ENCODE results near the gene RIOK2. TPM values are rescaled to one million over a fixed set of nuclear protein-coding genes. Genes with fewer than 3 reads are reported as not detected.

Gene RIOK2
- polyA plus RNA-seq, 1 of the 3 experiments (the other 2 are of a cell fraction) = 5.9 TPM

DNA sequence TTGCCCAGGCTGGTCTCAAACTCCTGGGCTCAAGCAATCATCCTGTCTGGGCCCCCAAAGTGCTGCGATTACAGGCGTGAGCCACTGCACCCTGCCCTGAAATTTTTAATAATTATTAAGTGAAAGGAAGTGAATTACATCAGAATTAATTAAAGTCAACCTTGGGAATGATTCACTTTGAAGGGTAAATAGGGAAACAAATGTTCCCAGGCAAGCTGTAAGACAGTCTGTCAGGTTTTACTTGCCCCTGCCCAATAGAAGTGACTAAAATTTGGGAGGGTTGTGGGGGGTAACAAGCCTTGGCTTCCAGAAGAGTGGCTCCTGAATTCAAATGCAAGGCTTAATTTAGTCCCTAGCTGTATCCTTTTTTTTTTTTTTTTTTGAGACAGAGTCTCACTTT lies 39.3 kb downstream of the RIOK2 start:
- Histone ChIP-seq H3K9me3 (no peaks in the 10 kb centered on the region), H3K9me2 (no peaks in the 10 kb centered on the region), H3K4me2 (no peak overlapping the region), H3K27me3 (ENCODE audit: insufficient read depth) (no peaks in the 10 kb centered on the region), H2AFZ (ENCODE audit: low read depth) (no peak overlapping the region), H4K20me1 (ENCODE audit: insufficient read depth) (no peaks in the 10 kb centered on the region), H3K27ac (ENCODE audit: low read depth in 2 of 2, low read length in 1 of 2) (no peak overlapping the region), H3F3A (replicated peaks; ENCODE audit: insufficient read depth) (no peaks in the 10 kb centered on the region), H3K9ac (no peak overlapping the region), H3K36me3 (replicated peaks in 1 of 2; ENCODE audit: control insufficient read depth in 1 of 2, insufficient read depth in 2 of 2, low read length in 1 of 2) (no peaks in the 10 kb centered on the region), H3K4me3 (ENCODE audit: low read depth in 2 of 2, low read length in 1 of 2) (no peak overlapping the region), H3K79me2 (ENCODE audit: insufficient read depth) (no peaks in the 10 kb centered on the region), H3K4me1 (ENCODE audit: control insufficient read depth in 1 of 2, insufficient read depth in 2 of 2, low read depth in 1 of 2, low read length in 1 of 2) (peaks cover 0 to 3% of the 10 kb centered on the region in 2 experiments; a peak in 2 of 4 replicates)
- ChIA-PET CTCF (interaction anchor here (1.2 to 3.4 kb wide), 4 partner anchors 20 to 391 kb away, joined by 6 to 30 read pairs (median 10); no protein-coding TSS in a partner anchor), POLR2A (no interaction called here)
- 90% methylated on average over 2 of the region's 2 CpGs for WGBS (ENCODE audit: low lambda C conversion rate)
- DNase-seq = no peak
- TF ChIP-seq EZH2phosphoT487 (IDR thresholded peaks at IDR 0.05; ENCODE audit: borderline replicate concordance, low read depth) = no peak
- TF ChIP-seq RCOR1 (IDR thresholded peaks at IDR 0.05; ENCODE audit: low read length) = no peak
- TF ChIP-seq SMC3 (IDR thresholded peaks at IDR 0.05; ENCODE audit: low read depth, low read length) = no peak
- TF ChIP-seq, protein P1, sequence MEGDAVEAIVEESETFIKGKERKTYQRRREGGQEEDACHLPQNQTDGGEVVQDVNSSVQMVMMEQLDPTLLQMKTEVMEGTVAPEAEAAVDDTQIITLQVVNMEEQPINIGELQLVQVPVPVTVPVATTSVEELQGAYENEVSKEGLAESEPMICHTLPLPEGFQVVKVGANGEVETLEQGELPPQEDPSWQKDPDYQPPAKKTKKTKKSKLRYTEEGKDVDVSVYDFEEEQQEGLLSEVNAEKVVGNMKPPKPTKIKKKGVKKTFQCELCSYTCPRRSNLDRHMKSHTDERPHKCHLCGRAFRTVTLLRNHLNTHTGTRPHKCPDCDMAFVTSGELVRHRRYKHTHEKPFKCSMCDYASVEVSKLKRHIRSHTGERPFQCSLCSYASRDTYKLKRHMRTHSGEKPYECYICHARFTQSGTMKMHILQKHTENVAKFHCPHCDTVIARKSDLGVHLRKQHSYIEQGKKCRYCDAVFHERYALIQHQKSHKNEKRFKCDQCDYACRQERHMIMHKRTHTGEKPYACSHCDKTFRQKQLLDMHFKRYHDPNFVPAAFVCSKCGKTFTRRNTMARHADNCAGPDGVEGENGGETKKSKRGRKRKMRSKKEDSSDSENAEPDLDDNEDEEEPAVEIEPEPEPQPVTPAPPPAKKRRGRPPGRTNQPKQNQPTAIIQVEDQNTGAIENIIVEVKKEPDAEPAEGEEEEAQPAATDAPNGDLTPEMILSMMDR (IDR thresholded peaks at IDR 0.05) = no peak
- TF ChIP-seq, protein P2, sequence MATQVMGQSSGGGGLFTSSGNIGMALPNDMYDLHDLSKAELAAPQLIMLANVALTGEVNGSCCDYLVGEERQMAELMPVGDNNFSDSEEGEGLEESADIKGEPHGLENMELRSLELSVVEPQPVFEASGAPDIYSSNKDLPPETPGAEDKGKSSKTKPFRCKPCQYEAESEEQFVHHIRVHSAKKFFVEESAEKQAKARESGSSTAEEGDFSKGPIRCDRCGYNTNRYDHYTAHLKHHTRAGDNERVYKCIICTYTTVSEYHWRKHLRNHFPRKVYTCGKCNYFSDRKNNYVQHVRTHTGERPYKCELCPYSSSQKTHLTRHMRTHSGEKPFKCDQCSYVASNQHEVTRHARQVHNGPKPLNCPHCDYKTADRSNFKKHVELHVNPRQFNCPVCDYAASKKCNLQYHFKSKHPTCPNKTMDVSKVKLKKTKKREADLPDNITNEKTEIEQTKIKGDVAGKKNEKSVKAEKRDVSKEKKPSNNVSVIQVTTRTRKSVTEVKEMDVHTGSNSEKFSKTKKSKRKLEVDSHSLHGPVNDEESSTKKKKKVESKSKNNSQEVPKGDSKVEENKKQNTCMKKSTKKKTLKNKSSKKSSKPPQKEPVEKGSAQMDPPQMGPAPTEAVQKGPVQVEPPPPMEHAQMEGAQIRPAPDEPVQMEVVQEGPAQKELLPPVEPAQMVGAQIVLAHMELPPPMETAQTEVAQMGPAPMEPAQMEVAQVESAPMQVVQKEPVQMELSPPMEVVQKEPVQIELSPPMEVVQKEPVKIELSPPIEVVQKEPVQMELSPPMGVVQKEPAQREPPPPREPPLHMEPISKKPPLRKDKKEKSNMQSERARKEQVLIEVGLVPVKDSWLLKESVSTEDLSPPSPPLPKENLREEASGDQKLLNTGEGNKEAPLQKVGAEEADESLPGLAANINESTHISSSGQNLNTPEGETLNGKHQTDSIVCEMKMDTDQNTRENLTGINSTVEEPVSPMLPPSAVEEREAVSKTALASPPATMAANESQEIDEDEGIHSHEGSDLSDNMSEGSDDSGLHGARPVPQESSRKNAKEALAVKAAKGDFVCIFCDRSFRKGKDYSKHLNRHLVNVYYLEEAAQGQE (IDR thresholded peaks at IDR 0.05; ENCODE audit: low read depth, low read length) = no peak
- TF ChIP-seq FOXJ3 (CRISPR knock-in tag; IDR thresholded peaks at IDR 0.05) = no peak

DNA sequence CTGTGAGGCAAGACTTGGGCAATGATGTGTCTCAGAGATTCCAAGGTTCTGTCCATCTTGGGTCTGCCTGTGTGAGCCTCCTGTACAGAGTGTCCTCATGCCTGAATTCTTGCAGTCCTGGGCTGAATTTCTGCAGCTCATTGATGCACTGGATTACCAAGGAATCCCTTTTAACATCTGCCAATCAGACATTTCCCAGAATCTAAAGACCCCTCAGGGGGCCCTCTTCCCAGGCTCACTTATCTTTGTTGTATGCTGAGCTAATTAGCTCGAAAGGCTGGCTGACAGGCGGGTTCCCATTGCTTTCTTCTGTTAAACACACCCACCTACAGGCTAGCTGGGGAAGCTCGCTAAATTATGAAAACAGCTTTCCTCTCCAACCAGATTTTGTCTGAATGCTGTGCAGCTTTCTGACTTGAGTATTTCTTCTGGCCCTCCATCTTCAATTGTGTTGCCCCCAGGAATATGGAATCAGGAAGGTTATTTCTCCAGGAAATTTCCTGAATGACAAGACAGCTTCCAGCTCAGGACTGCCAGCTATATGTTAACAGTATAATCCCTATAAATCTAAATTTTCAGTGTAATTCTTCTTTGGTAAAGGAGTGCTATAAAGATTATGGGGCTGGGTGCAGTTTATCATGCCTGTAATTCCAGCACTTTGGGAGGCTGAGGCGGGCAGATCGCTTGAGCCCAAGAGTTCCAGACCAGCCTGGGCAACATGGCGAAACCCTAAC lies 40.4 kb downstream of the RIOK2 start, which contains the start of gene LIX1:
Gene LIX1 (minus strand): TSS at position 91 of the 734 bp plus-strand sequence. CDS start 35 bp downstream, at position 56.
- H3K4me1 ChIP-seq (ENCODE audit: control insufficient read depth in 1 of 2, insufficient read depth in 2 of 2, low read depth in 1 of 2, low read length in 1 of 2) = peaks cover 0 to 3% of the 10 kb centered on the region in 2 experiments; a peak in 2 of 4 replicates
- H3K4me2 ChIP-seq = no peak within 1 kb of the TSS
- H3K9me2 ChIP-seq = no peaks in the 10 kb centered on the region
- 2% methylated on average over 3 of the region's 6 CpGs for WGBS (ENCODE audit: low lambda C conversion rate)
- POLR2A ChIA-PET = no interaction called here
- no peaks in the 10 kb centered on the region for H4K20me1 ChIP-seq (ENCODE audit: insufficient read depth)
- no peak within 1 kb of the TSS for H3K4me3 ChIP-seq (ENCODE audit: low read depth in 2 of 2, low read length in 1 of 2)
- CTCF ChIA-PET = interaction anchor here (0.6 to 5.6 kb wide), 39 partner anchors 8 to 529 kb away, joined by 3 to 60 read pairs (median 4); partner anchors contain the start of genes ERAP1 and LNPEP
- no peaks in the 10 kb centered on the region for H3K9me3 ChIP-seq
- DNase-seq = peak; percentile 68
- H2AFZ ChIP-seq (ENCODE audit: low read depth) = no peak within 1 kb of the TSS; the same call in 1 of the 2 replicates
- H3K36me3 ChIP-seq (replicated peaks in 1 of 2; ENCODE audit: control insufficient read depth in 1 of 2, insufficient read depth in 2 of 2, low read length in 1 of 2) = no peaks in the 10 kb centered on the region
- H3F3A ChIP-seq (replicated peaks; ENCODE audit: insufficient read depth) = no peaks in the 10 kb centered on the region
- H3K79me2 ChIP-seq (ENCODE audit: insufficient read depth) = no peaks in the 10 kb centered on the region
- H3K27me3 ChIP-seq (ENCODE audit: insufficient read depth) = no peaks in the 10 kb centered on the region
- H3K9ac ChIP-seq = no peak within 1 kb of the TSS
- H3K27ac ChIP-seq (ENCODE audit: low read depth in 2 of 2, low read length in 1 of 2) = no peak within 1 kb of the TSS
- no peak for TF ChIP-seq GABPA (IDR thresholded peaks at IDR 0.05; ENCODE audit: low read depth)
- TF ChIP-seq, protein P3, sequence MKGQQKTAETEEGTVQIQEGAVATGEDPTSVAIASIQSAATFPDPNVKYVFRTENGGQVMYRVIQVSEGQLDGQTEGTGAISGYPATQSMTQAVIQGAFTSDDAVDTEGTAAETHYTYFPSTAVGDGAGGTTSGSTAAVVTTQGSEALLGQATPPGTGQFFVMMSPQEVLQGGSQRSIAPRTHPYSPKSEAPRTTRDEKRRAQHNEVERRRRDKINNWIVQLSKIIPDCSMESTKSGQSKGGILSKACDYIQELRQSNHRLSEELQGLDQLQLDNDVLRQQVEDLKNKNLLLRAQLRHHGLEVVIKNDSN (IDR thresholded peaks at IDR 0.05; ENCODE audit: borderline replicate concordance, low read depth) = no peak
- TF ChIP-seq, protein P4, sequence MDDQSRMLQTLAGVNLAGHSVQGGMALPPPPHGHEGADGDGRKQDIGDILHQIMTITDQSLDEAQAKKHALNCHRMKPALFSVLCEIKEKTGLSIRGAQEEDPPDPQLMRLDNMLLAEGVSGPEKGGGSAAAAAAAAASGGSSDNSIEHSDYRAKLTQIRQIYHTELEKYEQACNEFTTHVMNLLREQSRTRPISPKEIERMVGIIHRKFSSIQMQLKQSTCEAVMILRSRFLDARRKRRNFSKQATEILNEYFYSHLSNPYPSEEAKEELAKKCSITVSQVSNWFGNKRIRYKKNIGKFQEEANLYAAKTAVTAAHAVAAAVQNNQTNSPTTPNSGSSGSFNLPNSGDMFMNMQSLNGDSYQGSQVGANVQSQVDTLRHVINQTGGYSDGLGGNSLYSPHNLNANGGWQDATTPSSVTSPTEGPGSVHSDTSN (IDR thresholded peaks at IDR 0.05) = no peak
- TF ChIP-seq SIN3A (IDR thresholded peaks at IDR 0.05; ENCODE audit: borderline replicate concordance, low read depth, low read length) = no peak
- no peak for TF ChIP-seq YY1 (IDR thresholded peaks at IDR 0.05; ENCODE audit: low read depth)
- no peak for TF ChIP-seq POLR2AphosphoS5 (IDR thresholded peaks at IDR 0.05; ENCODE audit: low read depth, low read length)
- TF ChIP-seq TAF1 (IDR thresholded peaks at IDR 0.05; ENCODE audit: borderline replicate concordance, low read depth, low read length) = no peak
- TF ChIP-seq FOXM1 (IDR thresholded peaks at IDR 0.05; ENCODE audit: low read depth) = no peak
- no peak for TF ChIP-seq FOSL2 (IDR thresholded peaks at IDR 0.05; ENCODE audit: borderline replicate concordance, low read depth)
- no peak for TF ChIP-seq TEAD4 (IDR thresholded peaks at IDR 0.05; ENCODE audit: borderline replicate concordance, insufficient read depth)
- TF ChIP-seq FOXJ3 (CRISPR knock-in tag; IDR thresholded peaks at IDR 0.05) = no peak
- TF ChIP-seq, protein P5, sequence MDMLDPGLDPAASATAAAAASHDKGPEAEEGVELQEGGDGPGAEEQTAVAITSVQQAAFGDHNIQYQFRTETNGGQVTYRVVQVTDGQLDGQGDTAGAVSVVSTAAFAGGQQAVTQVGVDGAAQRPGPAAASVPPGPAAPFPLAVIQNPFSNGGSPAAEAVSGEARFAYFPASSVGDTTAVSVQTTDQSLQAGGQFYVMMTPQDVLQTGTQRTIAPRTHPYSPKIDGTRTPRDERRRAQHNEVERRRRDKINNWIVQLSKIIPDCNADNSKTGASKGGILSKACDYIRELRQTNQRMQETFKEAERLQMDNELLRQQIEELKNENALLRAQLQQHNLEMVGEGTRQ (IDR thresholded peaks at IDR 0.05; ENCODE audit: borderline replicate concordance, low read depth, low read length) = no peak
- TF ChIP-seq EZH2phosphoT487 (IDR thresholded peaks at IDR 0.05; ENCODE audit: borderline replicate concordance, low read depth) = no peak
- TF ChIP-seq TCF12 (IDR thresholded peaks at IDR 0.05) = no peak
- TF ChIP-seq RCOR1 (IDR thresholded peaks at IDR 0.05; ENCODE audit: low read length) = peak; percentile 41; the same call in 1 of the 2 replicates
